A549 (cell line): ENCODE measurements around the gene MGAT2.

Source experiments
- EHF ChIP-seq: fragments of 250-450 bp; sonication (Bioruptor Pico); IDR thresholded peaks from 2 replicates; pipeline ENCODE4 v1.5.0; 2020; ENCODE audit warnings: mild to moderate bottlenecking
- GATA3 ChIP-seq: IDR thresholded peaks from 2 replicates; pipeline ENCODE4 v1.6.1; 2012; ENCODE audit warnings: borderline replicate concordance
- POLR2A ChIP-seq: IDR thresholded peaks from 2 replicates; pipeline ENCODE4 v1.6.1; 2012; ENCODE audit warnings: mild to moderate bottlenecking, low read length
- RNF2 ChIP-seq: fragments of 200-600 bp; sonication (generic); IDR thresholded peaks from 2 replicates; pipeline ENCODE4 v1.6.1; 2016; ENCODE audit warnings: low read depth, mild to moderate bottlenecking, antibody characterized with exemption, moderate library complexity, borderline replicate concordance
- ZC3H11A ChIP-seq: fragments of 450-650 bp; IDR thresholded peaks from 2 replicates; pipeline ENCODE4 v1.6.1; 2014; ENCODE audit warnings: antibody characterized with exemption, mild to moderate bottlenecking
- ZNF302 ChIP-seq: fragments of 250-450 bp; sonication (Bioruptor Pico); IDR thresholded peaks from 2 replicates; pipeline ENCODE4 v1.9.0; 2021; ENCODE audit warnings: inconsistent platforms, mild to moderate bottlenecking, moderate library complexity
- TF ChIP-seq, protein P1 (sequence below): fragments of >200 bp; sonication (Bioruptor Twin); formaldehyde crosslinking; IDR thresholded peaks from 3 replicates; pipeline ENCODE4 v1.5.1; 2016
- TF ChIP-seq, protein P2 (sequence below): fragments of 200-600 bp; sonication (generic); IDR thresholded peaks from 2 replicates; pipeline ENCODE4 v1.6.1; 2016; ENCODE audit warnings: antibody characterized with exemption, mild to moderate bottlenecking, moderate library complexity

DNA sequence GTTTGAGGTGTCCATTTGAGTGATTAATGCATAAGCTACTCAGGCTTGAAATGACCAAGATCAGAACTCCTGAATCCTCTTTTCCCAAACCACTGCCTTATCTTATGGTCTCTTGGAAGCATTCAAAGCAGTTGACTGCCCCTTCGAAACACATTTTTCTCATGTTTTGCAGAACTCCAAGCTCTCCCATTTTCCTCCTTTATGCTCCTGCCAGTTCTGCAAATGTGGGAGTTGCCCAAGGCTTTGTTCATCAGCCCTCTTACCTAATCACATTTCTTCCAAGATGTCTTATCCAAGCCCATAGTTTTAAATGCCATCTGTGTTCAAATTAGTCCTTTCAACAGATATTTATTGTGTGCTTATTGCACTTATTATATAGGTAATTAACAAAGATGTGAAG, 16.3 kb downstream of the MGAT2 start:
- TF ChIP-seq, protein P1, sequence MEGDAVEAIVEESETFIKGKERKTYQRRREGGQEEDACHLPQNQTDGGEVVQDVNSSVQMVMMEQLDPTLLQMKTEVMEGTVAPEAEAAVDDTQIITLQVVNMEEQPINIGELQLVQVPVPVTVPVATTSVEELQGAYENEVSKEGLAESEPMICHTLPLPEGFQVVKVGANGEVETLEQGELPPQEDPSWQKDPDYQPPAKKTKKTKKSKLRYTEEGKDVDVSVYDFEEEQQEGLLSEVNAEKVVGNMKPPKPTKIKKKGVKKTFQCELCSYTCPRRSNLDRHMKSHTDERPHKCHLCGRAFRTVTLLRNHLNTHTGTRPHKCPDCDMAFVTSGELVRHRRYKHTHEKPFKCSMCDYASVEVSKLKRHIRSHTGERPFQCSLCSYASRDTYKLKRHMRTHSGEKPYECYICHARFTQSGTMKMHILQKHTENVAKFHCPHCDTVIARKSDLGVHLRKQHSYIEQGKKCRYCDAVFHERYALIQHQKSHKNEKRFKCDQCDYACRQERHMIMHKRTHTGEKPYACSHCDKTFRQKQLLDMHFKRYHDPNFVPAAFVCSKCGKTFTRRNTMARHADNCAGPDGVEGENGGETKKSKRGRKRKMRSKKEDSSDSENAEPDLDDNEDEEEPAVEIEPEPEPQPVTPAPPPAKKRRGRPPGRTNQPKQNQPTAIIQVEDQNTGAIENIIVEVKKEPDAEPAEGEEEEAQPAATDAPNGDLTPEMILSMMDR, result no peak
- TF ChIP-seq RNF2 (no peak), GATA3 (no peak), POLR2A (no peak), ZC3H11A (no peak), ZNF302 (no peak), EHF (CRISPR knock-in tag) (no peak)
- TF ChIP-seq, protein P2, sequence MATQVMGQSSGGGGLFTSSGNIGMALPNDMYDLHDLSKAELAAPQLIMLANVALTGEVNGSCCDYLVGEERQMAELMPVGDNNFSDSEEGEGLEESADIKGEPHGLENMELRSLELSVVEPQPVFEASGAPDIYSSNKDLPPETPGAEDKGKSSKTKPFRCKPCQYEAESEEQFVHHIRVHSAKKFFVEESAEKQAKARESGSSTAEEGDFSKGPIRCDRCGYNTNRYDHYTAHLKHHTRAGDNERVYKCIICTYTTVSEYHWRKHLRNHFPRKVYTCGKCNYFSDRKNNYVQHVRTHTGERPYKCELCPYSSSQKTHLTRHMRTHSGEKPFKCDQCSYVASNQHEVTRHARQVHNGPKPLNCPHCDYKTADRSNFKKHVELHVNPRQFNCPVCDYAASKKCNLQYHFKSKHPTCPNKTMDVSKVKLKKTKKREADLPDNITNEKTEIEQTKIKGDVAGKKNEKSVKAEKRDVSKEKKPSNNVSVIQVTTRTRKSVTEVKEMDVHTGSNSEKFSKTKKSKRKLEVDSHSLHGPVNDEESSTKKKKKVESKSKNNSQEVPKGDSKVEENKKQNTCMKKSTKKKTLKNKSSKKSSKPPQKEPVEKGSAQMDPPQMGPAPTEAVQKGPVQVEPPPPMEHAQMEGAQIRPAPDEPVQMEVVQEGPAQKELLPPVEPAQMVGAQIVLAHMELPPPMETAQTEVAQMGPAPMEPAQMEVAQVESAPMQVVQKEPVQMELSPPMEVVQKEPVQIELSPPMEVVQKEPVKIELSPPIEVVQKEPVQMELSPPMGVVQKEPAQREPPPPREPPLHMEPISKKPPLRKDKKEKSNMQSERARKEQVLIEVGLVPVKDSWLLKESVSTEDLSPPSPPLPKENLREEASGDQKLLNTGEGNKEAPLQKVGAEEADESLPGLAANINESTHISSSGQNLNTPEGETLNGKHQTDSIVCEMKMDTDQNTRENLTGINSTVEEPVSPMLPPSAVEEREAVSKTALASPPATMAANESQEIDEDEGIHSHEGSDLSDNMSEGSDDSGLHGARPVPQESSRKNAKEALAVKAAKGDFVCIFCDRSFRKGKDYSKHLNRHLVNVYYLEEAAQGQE, result no peak
